HEK293 (cell line): Measurements from ENCODE around the gene MAGEA9B.
A peak's percentile ranks its signal among the peaks of the same experiment; 100 is the strongest.

Experiments used
- EGR2 ChIP-seq: fragments of 450-650 bp; formaldehyde crosslinking; IDR thresholded peaks from 2 replicates; pipeline ENCODE4 v1.5.1; 2016; ENCODE audit warnings: low read depth, missing biosample characterization, missing genetic modification characterization
- GLIS2 ChIP-seq: fragments of 450-650 bp; formaldehyde crosslinking; IDR thresholded peaks from 2 replicates; pipeline ENCODE4 v1.5.1; 2016; ENCODE audit warnings: missing biosample characterization, missing genetic modification characterization
- KLF1 ChIP-seq: fragments of 450-650 bp; formaldehyde crosslinking; IDR thresholded peaks from 2 replicates; pipeline ENCODE4 v1.5.1; 2016; ENCODE audit warnings: missing biosample characterization, missing genetic modification characterization
- SP3 ChIP-seq: fragments of 450-650 bp; formaldehyde crosslinking; IDR thresholded peaks from 2 replicates; pipeline ENCODE4 v1.5.1; 2016; ENCODE audit warnings: missing biosample characterization, missing genetic modification characterization
- YY2 ChIP-seq: fragments of 450-650 bp; formaldehyde crosslinking; IDR thresholded peaks from 2 replicates; pipeline ENCODE4 v1.5.1; 2016; ENCODE audit warnings: missing biosample characterization, missing genetic modification characterization
- ZBTB8A ChIP-seq: fragments of 450-650 bp; formaldehyde crosslinking; IDR thresholded peaks from 2 replicates; pipeline ENCODE4 v1.5.1; 2016; ENCODE audit warnings: missing biosample characterization, missing genetic modification characterization
- ZNF202 ChIP-seq: fragments of 450-650 bp; formaldehyde crosslinking; IDR thresholded peaks from 2 replicates; pipeline ENCODE4 v1.5.1; 2016; ENCODE audit warnings: missing biosample characterization, missing genetic modification characterization, borderline replicate concordance
- ZNF223 ChIP-seq: fragments of 450-650 bp; formaldehyde crosslinking; IDR thresholded peaks from 2 replicates; pipeline ENCODE4 v1.5.1; 2016; ENCODE audit warnings: missing biosample characterization, missing genetic modification characterization
- ZNF24 ChIP-seq: fragments of 450-650 bp; formaldehyde crosslinking; IDR thresholded peaks from 2 replicates; pipeline ENCODE4 v1.5.1; 2016; ENCODE audit warnings: missing biosample characterization, missing genetic modification characterization
- ZNF335 ChIP-seq: fragments of 450-650 bp; formaldehyde crosslinking; conservative IDR thresholded peaks from 2 replicates; pipeline ENCODE4 v1.5.1; 2016; ENCODE audit warnings: missing biosample characterization, missing genetic modification characterization
- ZNF341 ChIP-seq: fragments of 450-650 bp; formaldehyde crosslinking; IDR thresholded peaks from 2 replicates; pipeline ENCODE4; 2016; ENCODE audit warnings: low read depth, missing biosample characterization, missing genetic modification characterization
- ZNF350 ChIP-seq: fragments of 450-650 bp; formaldehyde crosslinking; IDR thresholded peaks from 2 replicates; pipeline ENCODE4 v1.5.0; 2017; ENCODE audit warnings: missing biosample characterization, mild to moderate bottlenecking, missing genetic modification characterization
- ZNF426 ChIP-seq: fragments of 450-650 bp; formaldehyde crosslinking; IDR thresholded peaks from 2 replicates; pipeline ENCODE4 v1.5.1; 2017; ENCODE audit warnings: missing biosample characterization, missing genetic modification characterization, mild to moderate bottlenecking, inconsistent platforms, moderate library complexity
- ZNF48 ChIP-seq: fragments of 450-650 bp; formaldehyde crosslinking; IDR thresholded peaks from 2 replicates; pipeline ENCODE4 v1.5.1; 2016; ENCODE audit warnings: missing biosample characterization, missing genetic modification characterization
- ZNF670 ChIP-seq: fragments of 450-650 bp; formaldehyde crosslinking; IDR thresholded peaks from 2 replicates; pipeline ENCODE4 v1.5.1; 2016; ENCODE audit warnings: missing biosample characterization, missing genetic modification characterization, low read depth
- TF ChIP-seq, protein P1 (sequence below): fragments of 450-650 bp; formaldehyde crosslinking; IDR thresholded peaks from 2 replicates; pipeline ENCODE4 v1.5.1; 2016; ENCODE audit warnings: missing biosample characterization, missing genetic modification characterization
- TF ChIP-seq, protein P2 (sequence below): fragments of 450-650 bp; formaldehyde crosslinking; IDR thresholded peaks from 2 replicates; pipeline ENCODE4 v1.5.1; 2016; ENCODE audit warnings: missing biosample characterization, missing genetic modification characterization
- TF ChIP-seq, protein P3 (sequence below): fragments of 450-650 bp; IDR thresholded peaks from 2 replicates; pipeline ENCODE4 v1.5.1; 2018; ENCODE audit warnings: missing biosample characterization, missing genetic modification characterization
- TF ChIP-seq, protein P4 (sequence below): IDR thresholded peaks from 2 replicates; pipeline ENCODE4 v1.6.1; 2011; ENCODE audit warnings: mild to moderate bottlenecking, low read depth, low read length, borderline replicate concordance
- TF ChIP-seq, protein P5 (sequence below): fragments of 450-650 bp; formaldehyde crosslinking; IDR thresholded peaks from 2 replicates; pipeline ENCODE4 v1.5.1; 2016; ENCODE audit warnings: missing biosample characterization, missing genetic modification characterization
- TF ChIP-seq, protein P6 (sequence below): fragments of 450-650 bp; IDR thresholded peaks from 2 replicates; pipeline ENCODE4 v1.5.1; 2018; ENCODE audit warnings: missing biosample characterization, mild to moderate bottlenecking, missing genetic modification characterization
- TF ChIP-seq, protein P7 (sequence below): fragments of 450-650 bp; formaldehyde crosslinking; IDR thresholded peaks from 2 replicates; pipeline ENCODE4 v1.5.1; 2016; ENCODE audit warnings: missing biosample characterization, missing genetic modification characterization

Gene MAGEA9B

DNA sequence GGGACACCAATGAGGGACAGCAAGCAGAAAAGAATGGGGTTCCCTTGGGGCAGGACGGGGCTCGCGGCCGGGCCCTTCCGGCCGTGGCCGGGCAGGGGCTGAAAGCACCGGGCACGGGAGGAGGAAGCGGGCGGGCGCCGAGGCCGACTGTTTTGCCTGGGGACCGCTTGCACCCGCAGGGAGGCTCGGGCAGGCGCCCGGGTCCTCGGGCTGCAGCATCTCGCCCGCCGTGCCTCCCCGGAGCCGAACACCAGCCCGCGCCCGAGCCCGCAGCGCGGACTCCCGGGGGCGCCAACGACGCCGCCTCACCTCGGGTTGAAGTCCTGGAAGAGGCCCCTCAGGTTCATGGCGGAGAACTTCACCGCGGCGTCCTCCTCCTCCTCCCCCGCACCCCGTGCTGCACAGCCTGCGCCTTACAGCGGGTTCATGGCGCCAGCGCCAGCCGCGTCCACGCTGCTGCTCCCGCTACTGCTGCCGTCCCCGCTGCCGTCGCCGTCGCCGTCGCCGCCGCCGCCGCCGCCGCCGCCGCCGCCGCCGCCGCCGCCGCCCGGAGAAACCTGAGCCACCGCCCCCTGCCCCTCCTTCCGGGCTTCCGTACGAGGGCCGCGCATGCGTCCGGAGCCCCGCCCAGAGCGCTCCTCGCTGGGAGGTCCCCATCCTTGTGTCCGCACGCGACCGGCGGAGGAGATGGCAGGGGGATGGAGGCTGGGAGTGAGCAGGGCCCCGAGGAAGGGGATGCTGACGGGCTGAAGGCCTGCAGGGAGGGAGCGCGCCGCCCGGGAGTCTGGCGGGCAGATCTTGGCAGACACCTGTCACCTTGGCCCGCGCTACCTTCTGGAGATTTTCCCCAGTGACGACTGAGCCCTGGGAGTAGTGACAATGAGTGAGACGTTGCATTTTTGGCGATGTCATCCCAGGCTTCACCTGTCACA is 44.2 kb upstream of the MAGEA9B start, which contains the start of gene TMEM185A (continued):
- TF ChIP-seq, protein P1, sequence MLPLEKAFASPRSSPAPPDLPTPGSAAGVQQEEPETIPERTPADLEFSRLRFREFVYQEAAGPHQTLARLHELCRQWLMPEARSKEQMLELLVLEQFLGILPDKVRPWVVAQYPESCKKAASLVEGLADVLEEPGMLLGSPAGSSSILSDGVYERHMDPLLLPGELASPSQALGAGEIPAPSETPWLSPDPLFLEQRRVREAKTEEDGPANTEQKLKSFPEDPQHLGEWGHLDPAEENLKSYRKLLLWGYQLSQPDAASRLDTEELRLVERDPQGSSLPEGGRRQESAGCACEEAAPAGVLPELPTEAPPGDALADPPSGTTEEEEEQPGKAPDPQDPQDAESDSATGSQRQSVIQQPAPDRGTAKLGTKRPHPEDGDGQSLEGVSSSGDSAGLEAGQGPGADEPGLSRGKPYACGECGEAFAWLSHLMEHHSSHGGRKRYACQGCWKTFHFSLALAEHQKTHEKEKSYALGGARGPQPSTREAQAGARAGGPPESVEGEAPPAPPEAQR (tag by site-specific recombination): no peak
- TF ChIP-seq GLIS2 (peak; percentile 68), YY2 (tag by site-specific recombination) (no peak), ZNF202 (tag by site-specific recombination) (no peak), ZNF350 (tag by site-specific recombination) (no peak), ZNF24 (no peak), ZNF341 (tag by site-specific recombination) (no peak), KLF1 (peak; percentile 27; the same call in 1 of the 2 replicates), ZNF426 (tag by site-specific recombination) (no peak), ZBTB8A (tag by site-specific recombination) (peak; percentile 31; the same call in 1 of the 2 replicates), SP3 (peak; percentile 32; the same call in 1 of the 2 replicates), EGR2 (tag by site-specific recombination) (no peak), ZNF223 (tag by site-specific recombination) (peak; percentile 94), ZNF670 (tag by site-specific recombination) (no peak), ZNF335 (tag by site-specific recombination) (peak; percentile 48), ZNF48 (tag by site-specific recombination) (no peak)
- TF ChIP-seq, protein P2, sequence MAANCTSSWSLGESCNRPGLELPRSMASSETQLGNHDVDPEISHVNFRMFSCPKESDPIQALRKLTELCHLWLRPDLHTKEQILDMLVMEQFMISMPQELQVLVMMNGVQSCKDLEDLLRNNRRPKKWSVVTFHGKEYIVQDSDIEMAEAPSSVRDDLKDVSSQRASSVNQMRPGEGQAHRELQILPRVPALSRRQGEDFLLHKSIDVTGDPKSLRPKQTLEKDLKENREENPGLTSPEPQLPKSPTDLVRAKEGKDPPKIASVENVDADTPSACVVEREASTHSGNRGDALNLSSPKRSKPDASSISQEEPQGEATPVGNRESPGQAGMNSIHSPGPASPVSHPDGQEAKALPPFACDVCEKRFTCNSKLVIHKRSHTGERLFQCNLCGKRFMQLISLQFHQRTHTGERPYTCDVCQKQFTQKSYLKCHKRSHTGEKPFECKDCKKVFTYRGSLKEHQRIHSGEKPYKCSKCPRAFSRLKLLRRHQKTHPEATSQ (tag by site-specific recombination): 0 out of 2 replicates have a peak, but pooled peaks have one; percentile 27
- TF ChIP-seq, protein P3, sequence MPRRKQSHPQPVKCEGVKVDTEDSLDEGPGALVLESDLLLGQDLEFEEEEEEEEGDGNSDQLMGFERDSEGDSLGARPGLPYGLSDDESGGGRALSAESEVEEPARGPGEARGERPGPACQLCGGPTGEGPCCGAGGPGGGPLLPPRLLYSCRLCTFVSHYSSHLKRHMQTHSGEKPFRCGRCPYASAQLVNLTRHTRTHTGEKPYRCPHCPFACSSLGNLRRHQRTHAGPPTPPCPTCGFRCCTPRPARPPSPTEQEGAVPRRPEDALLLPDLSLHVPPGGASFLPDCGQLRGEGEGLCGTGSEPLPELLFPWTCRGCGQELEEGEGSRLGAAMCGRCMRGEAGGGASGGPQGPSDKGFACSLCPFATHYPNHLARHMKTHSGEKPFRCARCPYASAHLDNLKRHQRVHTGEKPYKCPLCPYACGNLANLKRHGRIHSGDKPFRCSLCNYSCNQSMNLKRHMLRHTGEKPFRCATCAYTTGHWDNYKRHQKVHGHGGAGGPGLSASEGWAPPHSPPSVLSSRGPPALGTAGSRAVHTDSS (tag by site-specific recombination): peak; percentile 15; the same call in 1 of the 2 replicates
- TF ChIP-seq, protein P4, sequence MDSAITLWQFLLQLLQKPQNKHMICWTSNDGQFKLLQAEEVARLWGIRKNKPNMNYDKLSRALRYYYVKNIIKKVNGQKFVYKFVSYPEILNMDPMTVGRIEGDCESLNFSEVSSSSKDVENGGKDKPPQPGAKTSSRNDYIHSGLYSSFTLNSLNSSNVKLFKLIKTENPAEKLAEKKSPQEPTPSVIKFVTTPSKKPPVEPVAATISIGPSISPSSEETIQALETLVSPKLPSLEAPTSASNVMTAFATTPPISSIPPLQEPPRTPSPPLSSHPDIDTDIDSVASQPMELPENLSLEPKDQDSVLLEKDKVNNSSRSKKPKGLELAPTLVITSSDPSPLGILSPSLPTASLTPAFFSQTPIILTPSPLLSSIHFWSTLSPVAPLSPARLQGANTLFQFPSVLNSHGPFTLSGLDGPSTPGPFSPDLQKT: no peak; the same call in 1 of the 2 replicates
- TF ChIP-seq, protein P5, sequence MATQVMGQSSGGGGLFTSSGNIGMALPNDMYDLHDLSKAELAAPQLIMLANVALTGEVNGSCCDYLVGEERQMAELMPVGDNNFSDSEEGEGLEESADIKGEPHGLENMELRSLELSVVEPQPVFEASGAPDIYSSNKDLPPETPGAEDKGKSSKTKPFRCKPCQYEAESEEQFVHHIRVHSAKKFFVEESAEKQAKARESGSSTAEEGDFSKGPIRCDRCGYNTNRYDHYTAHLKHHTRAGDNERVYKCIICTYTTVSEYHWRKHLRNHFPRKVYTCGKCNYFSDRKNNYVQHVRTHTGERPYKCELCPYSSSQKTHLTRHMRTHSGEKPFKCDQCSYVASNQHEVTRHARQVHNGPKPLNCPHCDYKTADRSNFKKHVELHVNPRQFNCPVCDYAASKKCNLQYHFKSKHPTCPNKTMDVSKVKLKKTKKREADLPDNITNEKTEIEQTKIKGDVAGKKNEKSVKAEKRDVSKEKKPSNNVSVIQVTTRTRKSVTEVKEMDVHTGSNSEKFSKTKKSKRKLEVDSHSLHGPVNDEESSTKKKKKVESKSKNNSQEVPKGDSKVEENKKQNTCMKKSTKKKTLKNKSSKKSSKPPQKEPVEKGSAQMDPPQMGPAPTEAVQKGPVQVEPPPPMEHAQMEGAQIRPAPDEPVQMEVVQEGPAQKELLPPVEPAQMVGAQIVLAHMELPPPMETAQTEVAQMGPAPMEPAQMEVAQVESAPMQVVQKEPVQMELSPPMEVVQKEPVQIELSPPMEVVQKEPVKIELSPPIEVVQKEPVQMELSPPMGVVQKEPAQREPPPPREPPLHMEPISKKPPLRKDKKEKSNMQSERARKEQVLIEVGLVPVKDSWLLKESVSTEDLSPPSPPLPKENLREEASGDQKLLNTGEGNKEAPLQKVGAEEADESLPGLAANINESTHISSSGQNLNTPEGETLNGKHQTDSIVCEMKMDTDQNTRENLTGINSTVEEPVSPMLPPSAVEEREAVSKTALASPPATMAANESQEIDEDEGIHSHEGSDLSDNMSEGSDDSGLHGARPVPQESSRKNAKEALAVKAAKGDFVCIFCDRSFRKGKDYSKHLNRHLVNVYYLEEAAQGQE (tag by site-specific recombination): no peak
- TF ChIP-seq, protein P6, sequence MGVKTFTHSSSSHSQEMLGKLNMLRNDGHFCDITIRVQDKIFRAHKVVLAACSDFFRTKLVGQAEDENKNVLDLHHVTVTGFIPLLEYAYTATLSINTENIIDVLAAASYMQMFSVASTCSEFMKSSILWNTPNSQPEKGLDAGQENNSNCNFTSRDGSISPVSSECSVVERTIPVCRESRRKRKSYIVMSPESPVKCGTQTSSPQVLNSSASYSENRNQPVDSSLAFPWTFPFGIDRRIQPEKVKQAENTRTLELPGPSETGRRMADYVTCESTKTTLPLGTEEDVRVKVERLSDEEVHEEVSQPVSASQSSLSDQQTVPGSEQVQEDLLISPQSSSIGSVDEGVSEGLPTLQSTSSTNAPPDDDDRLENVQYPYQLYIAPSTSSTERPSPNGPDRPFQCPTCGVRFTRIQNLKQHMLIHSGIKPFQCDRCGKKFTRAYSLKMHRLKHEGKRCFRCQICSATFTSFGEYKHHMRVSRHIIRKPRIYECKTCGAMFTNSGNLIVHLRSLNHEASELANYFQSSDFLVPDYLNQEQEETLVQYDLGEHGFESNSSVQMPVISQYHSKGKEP: no peak
- TF ChIP-seq, protein P7, sequence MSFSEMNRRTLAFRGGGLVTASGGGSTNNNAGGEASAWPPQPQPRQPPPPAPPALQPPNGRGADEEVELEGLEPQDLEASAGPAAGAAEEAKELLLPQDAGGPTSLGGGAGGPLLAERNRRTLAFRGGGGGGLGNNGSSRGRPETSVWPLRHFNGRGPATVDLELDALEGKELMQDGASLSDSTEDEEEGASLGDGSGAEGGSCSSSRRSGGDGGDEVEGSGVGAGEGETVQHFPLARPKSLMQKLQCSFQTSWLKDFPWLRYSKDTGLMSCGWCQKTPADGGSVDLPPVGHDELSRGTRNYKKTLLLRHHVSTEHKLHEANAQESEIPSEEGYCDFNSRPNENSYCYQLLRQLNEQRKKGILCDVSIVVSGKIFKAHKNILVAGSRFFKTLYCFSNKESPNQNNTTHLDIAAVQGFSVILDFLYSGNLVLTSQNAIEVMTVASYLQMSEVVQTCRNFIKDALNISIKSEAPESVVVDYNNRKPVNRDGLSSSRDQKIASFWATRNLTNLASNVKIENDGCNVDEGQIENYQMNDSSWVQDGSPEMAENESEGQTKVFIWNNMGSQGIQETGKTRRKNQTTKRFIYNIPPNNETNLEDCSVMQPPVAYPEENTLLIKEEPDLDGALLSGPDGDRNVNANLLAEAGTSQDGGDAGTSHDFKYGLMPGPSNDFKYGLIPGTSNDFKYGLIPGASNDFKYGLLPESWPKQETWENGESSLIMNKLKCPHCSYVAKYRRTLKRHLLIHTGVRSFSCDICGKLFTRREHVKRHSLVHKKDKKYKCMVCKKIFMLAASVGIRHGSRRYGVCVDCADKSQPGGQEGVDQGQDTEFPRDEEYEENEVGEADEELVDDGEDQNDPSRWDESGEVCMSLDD: no peak
